ENCODE measurements around the gene CALHM6. TPM values are rescaled to one million over a fixed set of nuclear protein-coding genes. Genes with fewer than 3 reads are reported as not detected.

The CALHM6 gene
- total and polyA plus RNA-seq, 9 of the 15 experiments (the other 6 are each of a cell fraction or from before 2014, with no cell fraction given): 0.24 TPM; not detected in 8

- no peak for DNase-seq (ENCODE audit: extremely low read depth in 1 of 4, low spot score in 3 of 4)
- BruUV-seq (replicated peaks): no TSS peak
- in situ Hi-C loops (cut with MboI): no loop called here
- TF ChIP-seq MAFF (IDR thresholded peaks at IDR 0.05; ENCODE audit: low read length) (peak; percentile 47), XRCC5 (IDR thresholded peaks at IDR 0.05; ENCODE audit: low read depth, low read length) (no peak), HDAC2 (IDR thresholded peaks at IDR 0.05) (no peak), HDAC8 (tag; IDR thresholded peaks at IDR 0.05) (no peak), MTA1 (IDR thresholded peaks at IDR 0.05; ENCODE audit: borderline replicate concordance) (no peak), STAG1 (CRISPR knock-in tag; IDR thresholded peaks at IDR 0.05; ENCODE audit: borderline replicate concordance) (no peak), CBX8 (IDR thresholded peaks at IDR 0.05; ENCODE audit: borderline replicate concordance, extremely low read depth, low read depth, low read length, poor library complexity, severe bottlenecking) (no peak), RAD51 (IDR thresholded peaks at IDR 0.05; ENCODE audit: borderline replicate concordance, low read depth) (no peak), NFATC3 (IDR thresholded peaks at IDR 0.05) (no peak), C11orf30 (IDR thresholded peaks at IDR 0.05; ENCODE audit: low read depth) (peak; percentile 81), RFX7 (CRISPR knock-in tag; IDR thresholded peaks at IDR 0.05) (no peak), FOXJ2 (tag; IDR thresholded peaks at IDR 0.05) (no peak), AFF1 (IDR thresholded peaks at IDR 0.05; ENCODE audit: low read depth in 1 of 2, partially characterized antibody in 2 of 2) (no peak), SMC3 (conservative IDR thresholded peaks at IDR 0.05; ENCODE audit: insufficient read depth, low read depth, low read length) (no peak), MAFG (tag; conservative IDR thresholded peaks at IDR 0.05) (peak; percentile 61), KLF16 (IDR thresholded peaks at IDR 0.05) (no peak), EHMT2 (IDR thresholded peaks at IDR 0.05) (no peak), HDGF (IDR thresholded peaks at IDR 0.05) (no peak), CTBP1 (IDR thresholded peaks at IDR 0.05; ENCODE audit: borderline replicate concordance) (no peak)
- TF ChIP-seq, protein P1, sequence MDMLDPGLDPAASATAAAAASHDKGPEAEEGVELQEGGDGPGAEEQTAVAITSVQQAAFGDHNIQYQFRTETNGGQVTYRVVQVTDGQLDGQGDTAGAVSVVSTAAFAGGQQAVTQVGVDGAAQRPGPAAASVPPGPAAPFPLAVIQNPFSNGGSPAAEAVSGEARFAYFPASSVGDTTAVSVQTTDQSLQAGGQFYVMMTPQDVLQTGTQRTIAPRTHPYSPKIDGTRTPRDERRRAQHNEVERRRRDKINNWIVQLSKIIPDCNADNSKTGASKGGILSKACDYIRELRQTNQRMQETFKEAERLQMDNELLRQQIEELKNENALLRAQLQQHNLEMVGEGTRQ (CRISPR knock-in tag; IDR thresholded peaks at IDR 0.05): no peak
Observed at GRCh38 chr6:116482780-116483179, 21.6 kb downstream of the CALHM6 start.

More at GRCh38 chr6:116482780-116483179, 21.6 kb downstream of the CALHM6 start:
- CTCF ChIA-PET (ENCODE audit: low intra/inter-chr PET ratio): no interaction called here
- POLR2A ChIA-PET: no interaction called here
- Histone ChIP-seq H3K36me3 (ENCODE audit: control insufficient read depth, insufficient read depth, low read length) (no peaks in the 10 kb centered on the region), H3K4me2 (ENCODE audit: insufficient read depth, low read length) (no peak overlapping the region), H3K9ac (ENCODE audit: insufficient read depth in 1 of 2, low read depth in 2 of 2, low read length in 2 of 2) (no peak overlapping the region), H3K9me1 (ENCODE audit: control insufficient read depth, insufficient read depth, low read length) (no peaks in the 10 kb centered on the region), H3K27ac (ENCODE audit: extremely low read depth, low read depth, low read length) (no peak overlapping the region), H3K4me1 (replicated peaks in 1 of 2; ENCODE audit: control insufficient read depth in 2 of 2, insufficient read depth in 2 of 2, low read length in 2 of 2) (no peaks in the 10 kb centered on the region), H3K79me2 (ENCODE audit: control insufficient read depth, insufficient read depth, low read length) (no peaks in the 10 kb centered on the region), H3K9me3 (replicated peaks; ENCODE audit: control insufficient read depth, insufficient read depth, low read depth, low read length) (no peaks in the 10 kb centered on the region), H3K27me3 (ENCODE audit: control insufficient read depth in 2 of 2, insufficient read depth in 2 of 2, low read length in 2 of 2) (no peaks in the 10 kb centered on the region), H4K20me1 (replicated peaks; ENCODE audit: control insufficient read depth, insufficient read depth, low read length) (no peaks in the 10 kb centered on the region), H3K4me3 (no peak overlapping the region), H2AFZ (ENCODE audit: low read depth, low read length) (no peak overlapping the region)
- WGBS (ENCODE audit: insufficient coverage, low coverage, missing lambda C conversion rate): 0% methylated on average over 1 of the region's 1 CpG
- no peak for ATAC-seq
- intact Hi-C loops (cut with micrococcal nuclease): no loop called here
- no peak for FAIRE-seq
